ENCODE results near the gene HIVEP2.

The HIVEP2 gene

GRCh38 chr6:142857796-142858555 lies 87.0 kb downstream of the HIVEP2 start:
- DNase-seq = peak; percentile 18

DNA sequence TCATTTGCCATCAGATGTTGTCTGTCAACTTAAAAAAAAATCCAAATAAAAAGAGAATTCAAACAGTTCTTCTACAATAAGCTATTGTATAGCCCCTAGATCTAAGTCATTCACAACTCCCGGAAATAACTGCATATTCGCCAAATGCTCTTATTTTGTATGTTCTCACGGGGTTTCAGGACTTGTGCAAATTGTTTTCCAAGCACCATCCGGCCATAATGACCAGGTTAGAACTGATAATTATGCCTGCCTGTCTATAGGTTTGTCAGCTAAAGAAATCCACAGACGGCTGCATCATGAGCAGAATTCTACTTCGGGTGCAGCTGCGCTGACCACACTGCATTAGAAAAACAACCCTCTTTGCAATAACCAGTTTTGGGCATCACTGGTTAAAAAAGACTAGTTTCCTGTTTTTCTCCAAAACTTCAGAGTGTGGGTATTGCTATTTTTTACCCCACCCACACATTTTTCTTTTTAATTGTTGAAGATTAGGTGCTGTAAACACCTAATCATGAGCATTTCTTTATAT lies 87.7 kb downstream of the HIVEP2 start:
- DNase-seq = no peak

DNA sequence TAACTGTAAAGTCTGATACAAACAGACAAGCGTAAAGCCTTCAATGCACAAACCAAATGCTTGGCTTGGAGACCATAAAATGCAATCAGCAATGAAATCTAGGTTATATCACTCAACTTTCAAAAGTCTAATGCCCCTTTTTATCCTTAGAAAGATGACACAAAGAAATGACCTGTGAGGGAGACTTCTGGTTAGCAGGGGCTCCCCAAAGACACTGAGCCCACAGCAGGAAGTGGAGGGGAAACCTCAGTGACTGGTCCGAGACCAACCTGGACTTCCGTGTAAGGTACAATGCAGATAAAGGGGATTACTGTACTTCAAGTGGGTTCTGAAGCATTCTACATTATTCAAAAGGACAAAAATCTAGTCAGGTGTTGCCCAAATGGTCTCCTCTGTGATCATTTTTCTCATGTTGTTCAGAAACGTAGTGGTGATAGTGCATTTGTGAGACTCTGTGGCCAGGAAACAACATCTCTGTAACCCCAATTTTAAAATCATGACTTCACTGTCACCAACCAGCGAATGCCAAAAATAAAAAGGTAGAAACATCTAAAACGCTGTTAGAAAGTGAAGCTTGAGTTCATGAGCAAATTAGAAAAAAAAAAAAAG lies 88.2 kb downstream of the HIVEP2 start:
- no peak for DNase-seq

- DNase-seq = no peak
Observed at GRCh38 chr6:142855893-142856623, 88.9 kb downstream of the HIVEP2 start.

DNA sequence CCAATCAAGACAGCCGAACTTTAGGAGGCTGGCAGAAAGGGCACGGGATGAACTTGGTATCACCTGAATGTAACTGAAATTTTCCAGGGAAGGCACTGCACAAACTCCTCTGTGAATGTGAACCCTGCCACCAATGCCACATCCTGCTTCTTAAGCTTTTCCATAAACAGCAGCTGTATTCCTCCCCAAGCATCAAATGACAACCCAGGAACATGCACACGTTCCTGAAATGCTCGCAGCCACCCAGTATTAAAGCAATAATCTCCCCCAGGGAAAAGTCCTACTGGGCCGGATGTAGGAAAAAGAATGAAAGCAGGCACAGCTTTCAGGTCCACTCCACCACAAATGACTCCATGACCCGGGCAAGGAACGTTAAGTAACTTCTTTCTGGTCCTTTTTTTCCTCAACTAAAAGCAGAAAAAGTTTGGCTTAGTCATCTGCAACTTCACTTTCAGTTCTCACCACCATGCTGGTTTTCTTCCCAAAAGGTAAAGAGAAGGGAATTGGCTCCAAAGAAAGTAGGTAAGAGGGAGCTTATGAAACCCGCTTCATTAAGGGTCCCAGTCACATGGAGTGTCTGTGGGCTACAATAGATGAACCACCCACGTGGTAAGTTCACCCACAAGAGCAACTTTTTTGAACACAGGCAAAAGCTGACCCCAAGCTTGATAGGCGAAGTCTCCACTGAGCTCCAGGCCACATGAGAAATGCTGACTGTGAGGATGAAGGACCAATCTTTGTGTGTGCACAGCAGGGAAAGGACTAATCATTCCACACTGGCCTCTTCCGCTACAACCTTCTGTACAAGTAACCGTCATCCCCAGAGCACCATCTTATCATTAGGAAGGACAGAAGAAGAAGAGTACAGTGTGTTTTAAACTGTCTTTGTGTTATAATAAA lies 90.1 kb downstream of the HIVEP2 start:
- DNase-seq = no peak

- no peak for DNase-seq
Observed at GRCh38 chr6:142853244-142854180, 91.5 kb downstream of the HIVEP2 start.

GRCh38 chr6:142851601-142852000 lies 93.4 kb downstream of the HIVEP2 start:
- no peak for DNase-seq

DNA sequence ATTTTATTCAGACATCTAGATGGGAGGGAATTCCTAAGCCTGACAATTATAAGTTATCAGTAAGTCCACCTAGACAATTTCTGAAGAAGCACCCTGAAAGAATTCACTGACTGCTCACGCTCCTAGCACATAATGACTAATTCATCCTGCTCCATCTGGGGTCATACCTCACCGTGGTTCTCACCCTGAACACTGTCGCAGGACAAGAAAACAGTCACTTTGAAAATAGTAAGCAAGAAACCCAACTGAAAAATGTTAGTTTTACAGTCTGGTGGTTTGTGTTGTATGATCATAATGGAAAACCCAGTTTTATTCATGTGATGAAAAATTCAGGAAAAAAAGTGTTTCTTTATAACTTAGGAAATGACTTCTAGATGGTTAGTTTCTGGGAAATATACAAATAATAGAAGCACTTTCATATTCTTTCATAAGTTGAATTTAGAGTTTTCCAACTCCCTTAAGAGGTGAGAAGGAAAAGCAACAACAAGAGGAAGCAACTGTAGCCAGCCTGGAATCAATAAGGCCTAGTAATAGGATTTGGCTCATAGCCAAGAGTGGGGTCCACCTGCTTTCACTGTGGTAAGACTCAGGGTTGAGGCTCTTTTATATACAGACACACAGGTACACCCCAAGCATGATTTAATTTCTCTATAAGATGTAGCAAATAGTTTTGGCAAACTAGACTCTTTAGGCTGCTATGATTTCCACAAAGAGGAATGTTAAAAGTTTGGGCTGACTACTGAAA lies 94.1 kb downstream of the HIVEP2 start:
- no peak for DNase-seq

DNA sequence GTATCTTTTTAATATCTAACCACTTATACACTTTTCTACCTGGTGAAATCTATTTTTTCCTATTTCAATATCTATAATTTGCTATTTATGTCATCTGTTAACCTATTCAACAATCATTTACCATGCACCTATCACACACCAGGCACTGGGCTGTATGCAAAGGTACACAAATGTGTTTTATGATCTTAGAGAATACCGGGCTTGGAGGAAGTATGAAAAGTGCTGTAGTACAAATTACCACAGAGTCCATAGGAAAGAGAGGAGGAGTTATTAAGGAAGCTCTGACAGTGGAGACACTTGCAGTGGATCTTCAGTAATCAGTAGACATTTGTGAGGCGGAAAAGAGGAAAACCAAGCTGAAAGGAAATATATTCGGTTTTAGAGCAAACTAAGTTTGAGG lies 96.0 kb downstream of the HIVEP2 start:
- DNase-seq = no peak

GRCh38 chr6:142848156-142848555 lies 96.8 kb downstream of the HIVEP2 start:
- no peak for DNase-seq

- DNase-seq = no peak
Observed at GRCh38 chr6:142846883-142847287, 98.1 kb downstream of the HIVEP2 start.

- no peak for DNase-seq
Observed at GRCh38 chr6:142846459-142846831, 98.5 kb downstream of the HIVEP2 start.

DNA sequence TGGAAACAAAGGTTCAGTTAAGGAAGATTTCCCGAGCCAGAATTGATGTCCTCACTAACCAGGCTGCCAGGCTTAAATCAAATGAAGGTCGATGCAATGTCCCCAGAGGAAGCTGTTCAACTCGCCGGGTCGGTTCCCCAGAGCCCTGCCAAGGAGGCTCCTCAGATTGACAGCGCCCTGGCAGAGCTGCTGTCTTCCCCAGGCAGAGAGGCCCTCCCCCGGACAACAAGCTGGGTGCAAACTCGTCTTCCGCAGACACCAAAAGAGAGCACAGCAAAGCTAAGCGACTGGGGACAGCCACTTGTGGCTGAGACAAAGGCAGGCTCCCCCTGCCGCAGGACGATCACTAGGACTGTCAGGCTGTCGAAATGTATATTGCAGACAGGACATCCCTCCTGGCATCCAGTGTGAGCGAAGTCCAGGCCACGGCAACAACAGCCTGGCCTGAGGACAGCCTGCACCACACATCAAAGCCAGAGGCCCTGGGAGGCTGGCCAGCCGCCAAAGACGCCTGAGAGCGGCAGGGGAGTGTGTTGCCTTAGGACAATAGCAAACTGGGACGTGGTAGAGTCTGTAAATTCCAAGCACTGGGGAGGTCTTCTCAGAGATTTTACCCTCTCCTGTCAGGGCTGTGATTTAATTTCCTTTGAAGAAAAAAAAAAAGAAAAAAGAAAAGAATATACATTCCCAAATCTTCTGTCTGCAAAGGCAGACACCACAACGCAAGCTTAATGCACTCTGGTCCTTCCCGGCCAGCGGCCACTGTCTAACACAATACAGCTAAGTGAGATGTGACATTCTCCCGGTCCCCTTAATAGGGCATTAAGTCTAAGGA lies 99.1 kb downstream of the HIVEP2 start:
- peak; percentile 22 for DNase-seq

GRCh38 chr6:142845143-142845571 lies 99.8 kb downstream of the HIVEP2 start:
- DNase-seq = no peak

GRCh38 chr6:142844065-142844755 lies 100.8 kb downstream of the HIVEP2 start:
- DNase-seq = no peak

DNA sequence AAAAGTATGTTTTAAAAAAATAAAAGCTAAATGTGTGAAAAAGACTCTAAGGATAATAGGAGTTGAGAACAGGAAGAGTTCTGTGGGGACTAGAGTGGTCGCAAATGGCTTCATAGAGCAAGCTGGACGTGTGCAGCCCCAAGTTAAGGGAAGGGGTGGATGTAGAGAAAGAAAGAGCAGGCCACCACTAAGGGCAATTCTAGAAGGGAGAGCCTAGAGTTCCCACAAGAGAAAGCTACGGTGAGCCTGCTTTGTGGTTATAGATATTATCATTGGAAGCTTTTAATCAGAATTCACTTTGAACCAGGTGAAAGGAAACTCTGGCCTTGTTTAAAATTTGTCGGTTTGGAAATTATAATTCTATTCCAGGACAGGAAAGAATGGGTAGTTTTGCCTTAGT lies 101.6 kb downstream of the HIVEP2 start:
- DNase-seq = no peak

DNA sequence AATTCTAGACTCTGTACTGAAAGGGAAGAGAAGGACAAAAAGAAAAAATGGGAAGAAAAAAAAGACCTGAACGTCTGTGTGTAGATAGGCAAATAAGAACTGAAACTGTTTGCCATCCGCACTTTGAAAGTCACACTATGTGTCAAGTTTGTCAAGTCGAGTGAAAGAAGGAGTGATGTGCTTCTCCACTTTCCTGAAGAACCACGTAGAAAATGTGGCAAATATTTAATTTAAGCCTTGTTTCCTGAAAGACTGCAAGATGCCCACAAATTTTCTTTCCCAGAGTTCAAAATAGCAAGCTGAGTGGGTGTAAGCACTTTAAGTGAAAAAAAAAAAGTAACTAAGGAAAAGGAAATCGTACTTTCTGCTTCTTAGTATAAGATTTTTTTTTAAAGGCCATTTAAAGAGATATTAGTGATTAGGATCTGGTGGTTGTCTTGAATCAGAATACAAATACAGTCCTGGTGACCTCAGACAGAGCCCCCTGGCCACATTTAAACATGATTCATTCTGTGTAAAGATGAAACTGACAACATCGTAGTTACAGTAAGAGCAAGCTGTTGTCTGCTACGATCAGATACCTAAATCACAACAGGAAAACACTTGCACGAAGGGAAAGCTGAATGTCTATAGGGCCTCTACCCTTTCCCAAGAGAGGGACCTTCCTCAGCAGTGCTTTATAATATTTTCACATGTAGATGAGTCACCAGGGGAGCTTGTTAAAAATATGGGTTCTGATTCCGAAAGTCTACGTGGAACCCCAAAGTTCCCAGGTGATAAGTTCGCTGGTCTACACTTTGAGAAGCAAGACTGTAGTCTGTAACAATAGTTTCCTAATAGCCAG lies 102.3 kb downstream of the HIVEP2 start:
- DNase-seq = no peak

GRCh38 chr6:142841915-142842314 lies 103.1 kb downstream of the HIVEP2 start:
- DNase-seq = no peak
